Activated CD4-positive, alpha-beta T cell treated with anti-CD3 and anti-CD28 coated beads for 36 hours (primary cell): ENCODE measurements around the gene SPOCK1. TPM values are rescaled to one million over a fixed set of nuclear protein-coding genes. Genes with fewer than 3 reads are reported as not detected.
"Not testable (repeated sequence)": the region's sequence is repeated elsewhere in the genome, so short reads cannot be mapped to it uniquely, and the experiment has no call there.

Experiments
- ATAC-seq: fragments of 200-7000 bp; cut with Tn5 transposase; one replicate; pipeline ENCODE4 v1.10.0; 2021; ENCODE audit warnings: mild to moderate bottlenecking, moderate library complexity
- CTCF ChIA-PET: fragments of 350-600 bp; sonication (Branson Sonifier 250); formaldehyde crosslinking; loops from one replicate; lab custom pipeline; 2021; ENCODE audit warnings: antibody characterized with exemption; lab: Charles Lee
- POLR2A ChIA-PET: fragments of 350-600 bp; sonication (Branson Sonifier 250); formaldehyde crosslinking; loops from one replicate; lab custom pipeline; 2021; ENCODE audit warnings: antibody characterized with exemption, inconsistent platforms; lab: Charles Lee
- DNase-seq: peaks from one replicate; pipeline ENCODE4 v3.0.0-alpha.2; 2020
- H3K27ac Mint-ChIP-seq: one replicate; pipeline ENCODE4 v1.8.0; 2021; ENCODE audit warnings: mixed read lengths
- H3K27me3 Mint-ChIP-seq: one replicate; pipeline ENCODE4 v1.8.0; 2021; ENCODE audit warnings: mixed read lengths
- H3K36me3 Mint-ChIP-seq: one replicate; pipeline ENCODE4 v1.8.0; 2021; ENCODE audit warnings: low read depth, mixed read lengths
- H3K4me1 Mint-ChIP-seq: one replicate; pipeline ENCODE4 v1.8.0; 2021; ENCODE audit warnings: mixed read lengths
- H3K4me3 Mint-ChIP-seq: one replicate; pipeline ENCODE4 v1.8.0; 2021; ENCODE audit warnings: mild to moderate bottlenecking, moderate library complexity, mixed read lengths
- H3K9me3 Mint-ChIP-seq: one replicate; pipeline ENCODE4 v1.8.0; 2021; ENCODE audit warnings: low read depth, mixed read lengths
- intact Hi-C, 2 experiments: fragments of 100-400 bp; cut with DNase I in 1 of 2; cut with micrococcal nuclease in 1 of 2; formaldehyde crosslinking; loops; one replicate each; pipeline versions ENCODE4 v1.14.2 to v1.15.1; 2022 to 2024; cut with DNase I, micrococcal nuclease
- total RNA-seq, 2 experiments: library from RNA; stranded (reverse); gene quantifications; one replicate each; pipeline ENCODE4 v1.2.3, GENCODE V29; 2021

The SPOCK1 gene
- total RNA-seq, 2 experiments from 2014 or later, result not detected

- intact Hi-C loops, result no loop called here
- Mint-ChIP-seq H3K27me3 (peaks cover under 1% of the 10 kb centered on the region), H3K4me3 (no peak overlapping the region), H3K27ac (no peak overlapping the region), H3K9me3 (no peaks in the 10 kb centered on the region), H3K36me3 (no peaks in the 10 kb centered on the region), H3K4me1 (no peaks in the 10 kb centered on the region)
- CTCF ChIA-PET, result no interaction called here
- POLR2A ChIA-PET, result no interaction called here
- DNase-seq (no peak), ATAC-seq (no peak)
These were observed 248.7 kb downstream of the SPOCK1 start for GRCh38 chr5:137250421-137250820.

DNA sequence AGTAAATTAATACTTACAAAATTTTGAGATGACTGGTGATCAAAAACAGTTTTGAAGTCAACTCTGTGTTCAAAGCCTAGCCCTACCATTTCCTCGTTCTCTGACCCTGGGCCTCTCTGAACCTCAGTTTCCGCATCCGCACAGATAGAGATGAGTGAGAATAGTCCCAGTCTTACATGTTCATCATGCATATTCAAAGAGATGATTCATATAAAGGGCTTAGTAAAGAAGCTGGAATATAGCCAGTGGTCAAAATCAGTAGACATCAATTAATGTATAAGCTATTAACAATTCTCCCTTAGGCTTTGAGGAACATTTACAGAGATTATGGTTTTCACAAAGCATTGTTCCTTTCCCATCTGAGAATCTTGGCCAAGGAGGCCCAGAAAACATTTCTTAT, 250.6 kb downstream of the SPOCK1 start:
- no peaks in the 10 kb centered on the region for H3K9me3 Mint-ChIP-seq
- DNase-seq (no peak), ATAC-seq (no peak)
- no peaks in the 10 kb centered on the region for H3K36me3 Mint-ChIP-seq
- peaks cover 2% of the 10 kb centered on the region for H3K27me3 Mint-ChIP-seq
- no peaks in the 10 kb centered on the region for H3K4me1 Mint-ChIP-seq
- intact Hi-C loops, result no loop called here
- no peak overlapping the region for H3K27ac Mint-ChIP-seq
- ChIA-PET POLR2A (no interaction called here), CTCF (no interaction called here)
- no peak overlapping the region for H3K4me3 Mint-ChIP-seq

GRCh38 chr5:137245438-137245837, 253.7 kb downstream of the SPOCK1 start:
- intact Hi-C loops, result no loop called here
- ChIA-PET POLR2A (no interaction called here), CTCF (no interaction called here)
- Mint-ChIP-seq H3K4me3 (no peak overlapping the region), H3K27me3 (peaks cover 4% of the 10 kb centered on the region), H3K9me3 (no peaks in the 10 kb centered on the region), H3K36me3 (no peaks in the 10 kb centered on the region), H3K4me1 (no peaks in the 10 kb centered on the region), H3K27ac (no peak overlapping the region)
- DNase-seq, result no peak
- no peak for ATAC-seq

DNA sequence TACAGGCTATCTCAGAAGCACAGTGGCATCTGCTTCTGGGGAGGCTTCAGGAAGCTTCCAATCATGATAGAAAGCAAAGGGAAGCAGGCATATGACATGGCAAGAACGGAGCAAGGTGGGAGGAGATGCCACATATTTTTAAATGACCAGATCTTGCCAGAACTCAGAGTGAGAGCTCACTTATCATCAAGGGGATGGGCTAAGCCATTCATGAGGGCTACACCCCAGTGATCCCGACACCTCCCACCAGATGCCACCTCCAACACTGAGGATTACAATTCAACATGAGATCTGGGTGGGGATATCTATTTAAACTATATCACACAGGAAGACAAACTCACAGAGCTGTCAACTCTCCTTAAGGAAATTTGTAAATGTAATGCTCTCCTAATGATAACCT, 258.8 kb downstream of the SPOCK1 start:
- intact Hi-C loops, result no loop called here
- H3K27ac Mint-ChIP-seq, result no peak overlapping the region
- CTCF ChIA-PET, result no interaction called here
- H3K9me3 Mint-ChIP-seq, result no peaks in the 10 kb centered on the region
- H3K36me3 Mint-ChIP-seq, result no peaks in the 10 kb centered on the region
- no peaks in the 10 kb centered on the region for H3K4me1 Mint-ChIP-seq
- peaks cover 9% of the 10 kb centered on the region for H3K27me3 Mint-ChIP-seq
- no peak overlapping the region for H3K4me3 Mint-ChIP-seq
- POLR2A ChIA-PET, result no interaction called here
- no peak for ATAC-seq
- DNase-seq, result no peak

DNA sequence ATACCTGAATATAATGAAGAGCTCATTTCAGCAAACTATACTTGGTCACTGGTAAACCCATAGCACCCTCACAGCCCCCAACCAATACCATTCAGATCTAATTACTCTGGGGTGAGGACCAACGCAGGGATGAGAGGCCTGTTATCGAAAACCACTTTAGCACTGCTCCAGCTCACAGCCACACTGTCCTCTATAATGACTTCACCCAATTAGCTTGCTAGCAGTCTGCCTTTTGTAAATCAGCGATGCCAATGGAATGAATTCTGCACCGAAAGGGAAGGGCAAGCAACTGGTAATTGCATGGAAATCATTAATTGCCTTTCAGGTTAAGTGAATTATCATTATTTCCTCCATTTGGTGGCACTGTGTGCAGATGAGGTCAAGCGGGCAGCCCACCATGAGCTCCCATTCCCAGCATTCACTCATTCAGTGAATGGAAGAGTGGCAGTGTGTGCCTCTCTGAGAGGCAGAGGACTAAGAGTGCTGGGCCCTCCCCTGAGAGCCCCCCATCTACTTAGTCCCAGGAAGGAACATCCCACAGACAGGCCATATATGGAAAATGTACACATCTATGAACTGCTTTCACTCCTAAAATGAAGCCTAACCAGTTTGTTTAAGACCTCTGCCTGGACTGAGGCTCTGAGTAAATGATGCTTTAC, 262.1 kb downstream of the SPOCK1 start:
- H3K4me3 Mint-ChIP-seq, result no peak overlapping the region
- CTCF ChIA-PET, result no interaction called here
- H3K27me3 Mint-ChIP-seq, result peaks cover 8% of the 10 kb centered on the region
- ATAC-seq (no peak), DNase-seq (no peak)
- POLR2A ChIA-PET, result no interaction called here
- H3K27ac Mint-ChIP-seq, result no peak overlapping the region
- H3K9me3 Mint-ChIP-seq, result no peaks in the 10 kb centered on the region
- intact Hi-C loops, result no loop called here
- H3K36me3 Mint-ChIP-seq, result no peaks in the 10 kb centered on the region
- no peaks in the 10 kb centered on the region for H3K4me1 Mint-ChIP-seq

GRCh38 chr5:137236252-137236651, 262.9 kb downstream of the SPOCK1 start:
- ATAC-seq, result no peak
- H3K27ac Mint-ChIP-seq, result no peak overlapping the region
- H3K36me3 Mint-ChIP-seq, result no peaks in the 10 kb centered on the region
- H3K9me3 Mint-ChIP-seq, result no peaks in the 10 kb centered on the region
- H3K4me1 Mint-ChIP-seq, result no peaks in the 10 kb centered on the region
- no peak for DNase-seq
- no peak overlapping the region for H3K4me3 Mint-ChIP-seq
- POLR2A ChIA-PET, result no interaction called here
- intact Hi-C loops, result no loop called here
- CTCF ChIA-PET, result no interaction called here
- peaks cover 8% of the 10 kb centered on the region for H3K27me3 Mint-ChIP-seq

DNA sequence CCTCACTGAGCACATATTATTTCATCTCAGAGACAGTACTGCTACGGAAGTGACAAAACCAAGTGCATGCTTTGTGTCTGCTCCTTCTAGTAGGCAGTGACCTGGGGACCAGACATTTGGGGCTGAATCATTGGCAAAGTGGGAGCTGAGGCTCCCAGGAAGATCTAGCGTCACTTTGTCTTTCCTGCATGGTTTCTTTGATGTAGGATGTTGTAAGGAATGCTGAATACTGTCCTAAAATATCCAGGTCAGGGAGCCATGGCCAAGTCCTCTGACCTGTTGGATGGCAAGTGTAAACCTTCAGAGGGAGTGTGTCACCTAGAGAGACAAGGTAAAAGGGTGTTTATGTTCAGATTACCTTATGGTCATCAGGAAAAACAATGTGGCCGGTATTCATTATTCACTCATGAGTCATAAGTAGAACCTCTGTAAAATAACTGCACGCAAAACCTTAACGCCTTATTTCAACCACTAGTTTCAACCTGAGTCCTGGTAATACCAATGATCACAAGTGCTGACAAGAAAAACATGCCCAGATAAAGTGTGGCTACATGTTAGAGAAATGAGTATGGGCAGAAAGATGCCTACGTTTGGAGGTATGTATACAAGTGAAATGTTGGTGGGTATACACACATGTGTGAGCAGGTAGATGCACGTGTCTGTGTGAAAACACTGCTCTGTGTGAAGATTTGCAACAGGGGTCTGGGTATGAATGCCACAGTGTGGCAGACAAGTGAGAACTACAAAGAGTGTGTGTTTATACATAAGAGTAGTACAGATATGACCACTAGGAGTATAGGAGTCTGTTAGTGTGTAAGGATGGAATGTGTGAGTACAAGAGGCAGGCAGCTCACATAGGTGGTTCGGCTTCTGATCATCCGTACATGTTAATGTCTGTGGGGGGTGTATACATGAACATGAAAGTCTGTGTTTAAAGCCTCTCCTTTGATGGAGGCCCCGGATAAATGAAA, 263.9 kb downstream of the SPOCK1 start:
- no peaks in the 10 kb centered on the region for H3K4me1 Mint-ChIP-seq
- H3K9me3 Mint-ChIP-seq, result no peaks in the 10 kb centered on the region
- POLR2A ChIA-PET, result no interaction called here
- intact Hi-C loops, result no loop called here
- no peak for ATAC-seq
- DNase-seq, result no peak
- no peak overlapping the region for H3K27ac Mint-ChIP-seq
- CTCF ChIA-PET, result no interaction called here
- peaks cover 8% of the 10 kb centered on the region for H3K27me3 Mint-ChIP-seq
- no peak overlapping the region for H3K4me3 Mint-ChIP-seq
- H3K36me3 Mint-ChIP-seq, result no peaks in the 10 kb centered on the region

DNA sequence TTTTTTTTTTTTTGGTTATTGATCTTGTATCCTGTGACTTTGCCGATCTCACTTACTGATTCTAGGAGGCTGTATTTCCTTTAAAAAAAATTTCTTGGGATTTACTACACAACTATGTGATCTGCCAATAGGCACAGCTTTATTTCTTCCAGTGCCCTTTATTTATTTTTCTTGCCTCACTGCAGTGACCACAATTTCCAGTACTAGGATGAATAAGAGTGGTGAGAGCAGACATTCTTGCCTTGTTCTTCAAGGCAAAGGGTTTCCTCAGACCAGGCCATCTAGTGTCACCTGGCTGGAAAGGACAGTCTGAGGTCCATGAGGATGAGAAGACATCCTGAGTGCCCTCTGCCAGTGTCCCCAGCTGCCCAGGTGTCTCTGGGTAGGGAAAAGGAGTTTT, 265.4 kb downstream of the SPOCK1 start:
- Mint-ChIP-seq H3K27me3 (peaks cover 8% of the 10 kb centered on the region), H3K27ac (no peak overlapping the region), H3K4me3 (no peak overlapping the region), H3K4me1 (no peaks in the 10 kb centered on the region), H3K36me3 (no peaks in the 10 kb centered on the region), H3K9me3 (no peaks in the 10 kb centered on the region)
- intact Hi-C loops, result no loop called here
- POLR2A ChIA-PET, result no interaction called here
- CTCF ChIA-PET, result no interaction called here
- DNase-seq, result no peak
- no peak for ATAC-seq

GRCh38 chr5:137233304-137233703, 265.8 kb downstream of the SPOCK1 start:
- intact Hi-C loops, H3K27me3 Mint-ChIP-seq, CTCF ChIA-PET, H3K36me3 Mint-ChIP-seq, ATAC-seq, H3K27ac Mint-ChIP-seq, POLR2A ChIA-PET, H3K9me3 Mint-ChIP-seq, H3K4me1 Mint-ChIP-seq, H3K4me3 Mint-ChIP-seq, DNase-seq: not testable (repeated sequence)

GRCh38 chr5:137231540-137231939, 267.6 kb downstream of the SPOCK1 start:
- POLR2A ChIA-PET, result no interaction called here
- intact Hi-C loops, result no loop called here

GRCh38 chr5:137228816-137229215, 270.3 kb downstream of the SPOCK1 start:
- H3K9me3 Mint-ChIP-seq, result no peaks in the 10 kb centered on the region
- H3K27ac Mint-ChIP-seq, result no peak overlapping the region
- no peaks in the 10 kb centered on the region for H3K4me1 Mint-ChIP-seq
- intact Hi-C loops, result no loop called here
- ATAC-seq (no peak), DNase-seq (no peak)
- ChIA-PET CTCF (no interaction called here), POLR2A (interaction anchor here (0.6 kb wide), 1 partner anchor 142 kb away, joined by 3 read pairs; no protein-coding TSS in a partner anchor)
- H3K36me3 Mint-ChIP-seq, result no peaks in the 10 kb centered on the region
- no peak overlapping the region for H3K4me3 Mint-ChIP-seq
- H3K27me3 Mint-ChIP-seq, result no peaks in the 10 kb centered on the region

More at GRCh38 chr5:137231540-137231939, 267.6 kb downstream of the SPOCK1 start:
- Mint-ChIP-seq H3K27ac (no peak overlapping the region), H3K4me1 (no peaks in the 10 kb centered on the region), H3K9me3 (no peaks in the 10 kb centered on the region), H3K36me3 (no peaks in the 10 kb centered on the region), H3K4me3 (no peak overlapping the region), H3K27me3 (peaks cover 8% of the 10 kb centered on the region)
- ATAC-seq, result no peak
- CTCF ChIA-PET, result no interaction called here
- no peak for DNase-seq

- CTCF ChIA-PET, result no interaction called here
- DNase-seq (no peak), ATAC-seq (no peak)
- Mint-ChIP-seq H3K27ac (no peak overlapping the region), H3K4me3 (no peak overlapping the region), H3K9me3 (no peaks in the 10 kb centered on the region), H3K4me1 (no peaks in the 10 kb centered on the region), H3K36me3 (no peaks in the 10 kb centered on the region), H3K27me3 (peaks cover 4% of the 10 kb centered on the region)
- POLR2A ChIA-PET, result no interaction called here
- intact Hi-C loops, result no loop called here
These were observed 273.0 kb downstream of the SPOCK1 start for GRCh38 chr5:137226081-137226480.
